Limb (tissue), 2 donors: ENCODE results near the gene CTNNBL1.
"Not testable (repeated sequence)": the region's sequence is repeated elsewhere in the genome, so short reads cannot be mapped to it uniquely, and the experiment has no call there.

Source experiments
- DNase-seq, 2 donors: peaks; one replicate each; pipeline ENCODE4 v3.0.0-alpha.2; 2016; ENCODE audit errors: extremely low spot score in 2 of 2

CTNNBL1 gene

DNA sequence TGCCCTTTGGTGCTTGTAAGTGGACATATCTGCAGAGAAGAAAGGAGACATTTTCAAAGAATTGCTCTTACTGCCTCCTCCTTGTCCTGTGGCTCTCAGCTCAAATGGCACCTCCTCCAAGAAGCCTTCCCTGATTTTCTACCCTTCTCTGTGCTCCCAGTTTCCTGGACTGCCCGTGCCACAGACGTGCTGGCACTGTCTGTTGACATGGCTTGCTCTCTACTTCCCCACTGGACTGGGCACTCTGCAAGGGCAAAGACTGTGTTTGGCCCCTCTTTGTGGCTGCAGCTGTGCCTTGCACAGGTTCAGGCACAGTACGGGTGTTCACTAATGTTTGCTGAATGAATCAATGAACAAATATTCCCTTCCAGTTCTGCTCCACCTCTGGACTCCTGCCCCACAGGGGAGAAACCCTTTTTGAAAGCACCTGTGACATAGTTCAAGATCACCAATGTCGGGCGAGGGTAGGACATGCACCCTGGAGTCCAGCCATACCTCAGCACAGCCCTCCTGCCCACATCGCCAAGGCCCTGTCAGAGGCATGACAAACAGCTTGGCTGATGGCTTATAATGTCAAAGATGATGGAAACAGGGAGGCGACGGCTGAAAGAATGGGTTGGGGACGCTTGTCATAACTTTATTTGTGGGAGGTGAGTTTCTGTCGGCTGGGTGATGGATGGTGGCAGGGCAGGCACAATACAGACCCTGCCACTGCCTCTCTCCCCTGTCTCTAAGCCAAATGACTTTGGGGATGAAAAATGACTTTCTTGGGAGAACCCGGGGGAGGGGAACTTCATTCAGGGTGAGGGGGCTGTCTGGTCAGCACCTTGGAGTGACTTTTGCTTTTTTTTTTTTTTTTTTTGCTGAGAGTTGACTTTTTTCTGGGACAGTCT lies 15.6 kb upstream of the CTNNBL1 start:
- no peak for DNase-seq

DNA sequence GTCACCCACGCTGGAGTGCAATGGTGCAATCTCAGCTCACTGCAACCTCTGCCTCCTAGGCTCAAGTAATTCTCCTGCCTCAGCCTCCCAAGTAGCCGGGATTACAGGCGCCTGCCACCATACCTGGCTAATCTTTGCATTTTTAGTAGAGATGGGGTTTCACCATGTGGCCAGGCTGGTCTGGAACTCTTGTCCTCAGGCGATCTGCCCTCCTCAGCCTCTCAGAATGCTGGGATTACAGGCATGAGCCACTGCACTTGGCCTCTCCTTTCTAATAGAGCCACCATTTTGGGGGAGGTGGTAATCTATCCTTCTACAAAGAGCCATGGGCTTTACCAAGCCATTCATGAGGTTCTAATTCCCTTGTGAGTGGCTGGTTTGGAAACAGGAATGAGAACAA lies 14.1 kb upstream of the CTNNBL1 start:
- not testable (repeated sequence) for DNase-seq

DNA sequence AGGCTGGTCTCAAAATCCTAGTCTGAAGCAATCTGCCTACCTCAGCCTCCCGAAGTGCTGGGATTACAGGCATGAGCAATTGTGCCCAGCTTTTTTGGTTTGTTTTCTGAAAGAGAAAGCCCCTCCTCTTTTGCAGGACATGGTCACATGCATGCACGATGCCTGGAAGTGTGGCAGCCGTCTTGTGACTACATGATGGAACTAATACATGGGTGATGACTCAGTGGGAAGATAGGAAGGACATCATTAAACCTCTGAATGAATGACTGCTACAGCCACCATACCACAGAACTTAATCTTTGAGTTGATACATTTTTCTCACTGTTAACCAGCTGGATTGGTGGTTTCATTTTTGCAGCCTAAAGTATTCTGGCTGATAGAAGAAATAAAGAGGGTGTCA lies 13.4 kb upstream of the CTNNBL1 start:
- DNase-seq, result no peak

DNA sequence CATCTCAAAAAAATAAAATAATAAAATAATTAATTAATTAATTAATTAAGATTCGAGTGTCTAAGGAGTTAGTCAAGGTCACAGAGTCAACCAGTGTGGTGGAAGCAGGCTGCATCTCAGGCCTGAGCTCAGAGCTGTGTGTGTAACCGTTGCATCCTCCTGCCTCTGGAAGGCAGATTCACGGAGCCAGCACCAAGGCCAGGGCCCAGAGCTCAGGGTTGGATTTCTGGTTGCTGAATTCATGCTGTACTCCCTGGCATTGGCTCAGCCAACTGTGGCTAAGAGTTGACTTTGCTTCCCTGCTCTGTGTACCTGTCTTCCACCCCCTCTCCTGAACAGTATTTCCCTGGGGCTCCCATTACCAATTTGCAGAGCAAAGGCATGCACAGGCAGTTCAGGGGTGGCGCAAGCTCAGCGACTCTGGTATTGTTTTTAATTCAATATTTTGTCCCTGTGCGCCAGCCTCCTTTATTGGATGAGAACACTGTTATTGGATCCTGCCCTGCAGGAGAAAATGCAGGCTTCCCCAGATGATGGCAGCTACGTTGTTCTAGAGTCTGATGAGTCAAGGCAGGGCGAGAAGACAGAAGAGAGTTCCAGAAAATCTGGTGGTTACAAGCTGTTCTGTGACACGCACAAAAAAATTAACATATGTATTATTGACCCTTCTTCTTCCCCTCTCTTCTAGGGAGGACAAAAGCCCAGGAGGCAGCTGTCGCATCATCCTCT lies 12.3 kb upstream of the CTNNBL1 start:
- no peak for DNase-seq

DNA sequence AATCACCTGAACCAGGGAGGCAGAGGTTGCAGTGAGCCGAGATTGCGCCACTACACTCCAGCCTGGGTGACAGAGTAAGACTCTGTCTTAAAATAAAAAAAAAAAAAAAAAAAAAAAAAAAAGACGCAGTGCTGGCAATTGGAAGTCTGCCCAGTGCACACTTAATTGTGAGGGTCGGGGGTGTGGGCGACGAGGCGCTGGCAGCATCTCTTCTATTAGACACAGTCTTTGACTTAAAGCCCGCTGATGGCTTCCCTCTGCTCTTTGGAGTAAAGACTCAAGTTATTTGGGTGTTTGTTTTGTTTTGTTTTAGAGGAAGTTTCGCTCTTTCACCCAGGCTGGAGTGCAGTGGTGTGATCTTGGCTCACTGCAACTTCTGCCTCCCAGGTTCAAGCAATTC lies 10.7 kb upstream of the CTNNBL1 start:
- not testable (repeated sequence) for DNase-seq

DNA sequence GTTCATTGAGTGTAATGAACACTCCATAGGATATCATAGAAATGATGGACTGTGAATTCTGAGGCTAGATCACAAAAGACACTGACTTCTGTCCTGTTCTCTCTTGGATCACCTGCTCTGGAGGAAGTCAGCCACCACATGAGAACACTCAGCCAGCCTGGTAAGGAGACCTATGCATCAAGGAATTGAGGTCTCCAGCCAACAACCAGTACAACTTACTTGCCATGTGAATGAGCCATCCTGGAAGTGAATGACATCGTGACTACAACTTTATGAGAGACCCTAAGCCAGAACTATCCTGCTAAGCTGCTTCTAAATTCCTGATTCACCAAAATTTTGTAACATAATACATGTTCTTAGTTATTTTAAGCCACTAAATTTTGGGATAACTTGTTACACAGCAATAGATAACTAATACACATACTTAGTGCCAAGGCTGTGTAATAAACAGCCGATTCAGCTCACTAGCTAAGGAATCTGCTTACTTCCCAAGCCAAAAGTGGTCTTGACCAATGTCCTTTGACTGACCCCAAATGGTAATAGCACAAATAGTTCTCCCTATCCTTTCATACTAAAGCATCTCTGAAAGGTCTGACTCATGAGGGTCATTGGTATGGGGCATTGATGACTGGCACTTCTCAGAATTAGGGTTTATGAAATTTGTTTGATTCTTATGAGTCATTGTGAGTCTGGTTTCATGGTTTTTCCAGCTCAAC lies 6.9 kb upstream of the CTNNBL1 start:
- no peak for DNase-seq

DNA sequence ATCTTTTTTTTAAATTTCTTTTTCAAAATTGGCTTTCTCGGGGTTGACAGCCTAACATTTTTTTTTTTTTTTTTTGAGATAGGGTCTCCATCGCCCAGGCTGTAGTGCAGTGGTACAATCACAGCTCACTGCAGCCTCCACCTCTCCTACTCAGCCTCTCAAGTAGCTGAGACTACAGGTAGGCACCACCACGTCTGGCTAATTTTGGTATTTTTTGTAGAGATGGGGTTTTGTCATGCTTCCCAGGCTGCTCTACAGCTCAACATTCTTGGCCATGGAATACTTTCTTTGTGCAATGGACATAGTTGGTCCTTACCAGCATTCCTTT lies 6.4 kb upstream of the CTNNBL1 start:
- DNase-seq, result no peak

DNA sequence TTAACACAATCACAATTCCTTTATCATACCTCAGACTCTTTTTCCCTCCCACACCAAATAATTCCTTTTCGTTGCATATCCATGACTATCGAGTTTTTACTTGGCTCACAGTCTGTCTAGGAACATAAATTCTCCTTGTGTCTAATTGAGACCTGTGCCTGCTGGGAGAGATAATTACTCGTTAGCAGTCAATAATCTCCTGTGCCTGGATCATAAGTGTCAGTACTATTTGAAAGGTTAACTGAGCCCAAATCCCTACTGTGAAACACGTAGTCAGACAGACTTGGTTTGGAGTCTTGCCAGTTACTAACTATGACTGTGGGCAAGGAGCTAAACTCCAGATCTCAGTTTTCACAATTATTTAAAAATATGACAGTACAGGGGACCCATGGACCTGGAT lies 5.7 kb upstream of the CTNNBL1 start:
- DNase-seq, result no peak

DNA sequence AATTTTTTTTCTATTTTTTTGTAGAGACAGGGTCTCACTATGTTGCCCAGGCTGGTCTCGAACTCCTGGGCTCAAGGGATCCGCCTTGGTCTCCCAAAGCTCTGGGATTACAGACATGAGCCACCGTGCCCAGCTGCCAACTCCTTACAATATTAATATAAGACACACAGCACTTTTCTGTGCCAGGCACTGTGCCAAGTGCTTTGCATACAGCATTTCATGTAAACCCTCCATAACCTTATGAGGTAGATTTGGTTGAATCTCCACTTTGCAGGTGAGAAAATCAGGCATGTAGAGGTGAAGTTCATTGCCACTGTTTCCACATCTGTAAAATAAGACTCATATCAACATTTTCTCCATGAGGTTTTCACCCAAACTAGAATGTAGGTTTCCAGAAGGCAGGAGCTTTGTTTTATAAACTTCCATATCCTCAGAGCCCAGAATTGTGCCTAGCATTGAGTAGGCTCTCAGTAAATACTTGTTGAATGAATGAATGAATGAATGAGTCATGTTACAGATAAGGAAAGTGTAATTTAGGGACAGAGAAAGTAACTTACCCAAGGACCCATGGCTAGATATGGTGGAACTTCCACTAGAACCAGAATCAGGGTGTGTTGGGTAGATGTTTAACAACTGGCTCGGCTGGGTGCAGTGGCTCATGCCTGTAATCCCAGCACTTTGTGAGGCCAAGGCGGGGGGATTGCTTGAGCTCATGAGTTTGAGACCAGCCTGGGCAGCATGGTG lies 3.0 kb upstream of the CTNNBL1 start:
- no peak for DNase-seq

DNA sequence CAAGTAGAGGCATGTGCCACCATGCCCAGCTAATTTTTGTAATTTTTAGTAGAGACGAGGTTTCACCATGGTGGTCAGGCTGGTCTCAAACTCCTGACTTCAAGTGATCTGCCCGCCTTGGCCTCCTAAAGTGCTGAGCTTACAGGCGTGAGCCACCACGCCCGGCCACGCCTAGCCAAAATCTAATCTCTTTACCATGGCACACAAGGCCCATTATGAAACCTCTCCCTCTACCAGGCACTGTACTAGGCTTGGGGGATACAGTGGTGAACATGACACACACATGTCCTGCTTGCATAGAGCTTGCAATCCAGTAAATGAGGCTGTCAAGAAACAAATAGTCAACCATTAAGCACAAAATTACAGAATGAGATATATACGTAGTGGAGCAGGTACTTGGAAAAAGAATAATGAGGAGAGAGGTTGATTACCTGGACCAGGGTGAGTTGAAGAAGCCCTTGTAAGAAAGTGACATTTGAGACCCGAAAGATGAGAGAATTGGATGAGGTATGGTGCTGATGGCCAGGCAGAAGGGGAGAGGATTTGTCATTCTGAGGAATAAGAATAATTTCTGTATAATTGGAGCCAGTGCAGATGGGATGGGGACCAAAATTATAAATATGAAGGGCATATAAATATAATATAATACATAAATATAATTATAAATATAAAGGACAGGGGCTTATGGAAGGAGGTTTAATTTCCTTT lies 1.2 kb upstream of the CTNNBL1 start:
- no peak for DNase-seq

DNA sequence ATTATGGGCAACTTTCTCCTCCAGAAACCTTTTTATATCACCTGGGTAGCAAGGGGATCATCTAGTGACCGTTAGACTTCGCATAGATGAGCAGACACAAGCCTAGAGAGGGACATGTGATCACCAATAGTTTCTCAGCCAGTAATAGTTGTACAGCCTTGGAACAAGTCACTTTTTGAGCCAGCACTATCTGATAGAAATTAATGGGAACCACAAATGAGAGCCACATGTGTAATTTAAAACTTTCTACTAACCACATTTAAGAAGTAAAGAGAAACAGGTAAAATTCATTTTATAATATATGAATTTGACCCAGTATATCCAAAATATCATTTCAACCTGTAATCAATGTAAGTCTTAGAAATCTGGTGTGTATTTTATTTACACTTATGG lies 592 bp upstream of the CTNNBL1 start:
- DNase-seq, result no peak

DNA sequence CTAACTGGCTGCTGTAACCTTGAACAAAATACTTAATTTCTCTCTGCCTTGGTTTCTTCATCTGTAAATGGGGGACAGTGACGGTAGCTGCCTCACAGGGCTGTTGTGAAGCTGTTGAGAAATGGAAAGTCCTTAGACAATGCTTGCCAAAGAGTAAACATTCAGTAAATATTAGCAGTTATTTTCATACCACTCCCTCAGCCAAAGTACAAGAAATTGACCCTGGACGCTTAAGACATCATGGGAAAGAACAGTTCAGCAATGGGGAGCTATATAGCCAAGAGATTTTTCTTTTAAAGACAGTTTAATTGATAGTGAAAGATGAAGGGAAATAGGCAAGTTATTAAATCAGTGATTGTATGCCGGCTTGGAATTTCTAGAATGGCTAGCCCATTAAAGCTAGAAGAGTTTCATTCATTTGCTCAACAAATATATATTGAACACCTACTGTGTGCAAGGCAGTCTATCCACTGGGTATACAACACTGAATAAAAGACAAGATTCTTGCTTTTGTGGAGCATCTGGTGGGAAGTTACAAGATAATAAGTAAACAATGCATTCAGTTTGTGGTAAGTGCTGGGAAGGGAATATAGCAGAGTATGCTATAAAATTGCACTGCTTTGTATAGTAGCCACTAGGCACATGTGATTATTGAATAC lies 2.0 kb downstream of the CTNNBL1 start:
- no peak for DNase-seq

DNA sequence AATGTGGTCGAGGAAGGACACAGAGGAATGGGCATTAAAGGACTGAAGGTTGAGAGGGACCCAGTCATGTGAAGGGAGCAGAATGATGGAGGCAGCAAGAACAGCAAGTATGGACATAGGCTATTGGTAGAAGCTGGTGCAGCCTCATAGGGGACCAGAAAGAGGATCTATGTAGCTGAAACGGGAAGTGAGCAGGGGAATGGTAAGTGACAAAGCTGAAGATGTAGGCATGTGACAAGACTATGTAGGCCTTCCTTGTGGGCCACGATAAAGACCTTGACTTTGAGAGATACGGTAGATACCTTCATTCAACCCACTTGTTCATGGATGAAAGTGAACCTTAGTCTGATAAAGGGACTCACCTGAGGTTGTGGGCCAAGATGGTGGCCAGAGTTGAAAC lies 3.5 kb downstream of the CTNNBL1 start:
- no peak for DNase-seq

DNA sequence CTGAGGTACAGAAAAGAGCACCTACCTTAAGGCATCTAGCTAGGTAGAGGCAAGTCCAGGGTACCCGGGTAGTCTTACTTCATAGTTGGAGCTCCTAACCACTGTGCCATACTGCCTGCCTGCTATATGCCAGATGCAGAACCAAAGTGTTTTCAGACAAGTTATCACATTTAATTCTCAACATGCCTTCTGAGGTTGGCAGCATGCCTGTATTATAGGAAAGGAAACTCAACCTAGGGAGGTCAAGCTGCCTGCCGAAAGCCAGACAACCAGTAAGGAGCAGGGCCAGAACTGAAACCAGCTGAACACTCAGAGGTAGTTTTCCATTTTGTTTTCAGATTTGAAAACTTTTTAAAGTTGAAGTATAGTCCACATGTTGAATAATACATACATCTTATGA lies 5.4 kb downstream of the CTNNBL1 start:
- DNase-seq, result no peak

DNA sequence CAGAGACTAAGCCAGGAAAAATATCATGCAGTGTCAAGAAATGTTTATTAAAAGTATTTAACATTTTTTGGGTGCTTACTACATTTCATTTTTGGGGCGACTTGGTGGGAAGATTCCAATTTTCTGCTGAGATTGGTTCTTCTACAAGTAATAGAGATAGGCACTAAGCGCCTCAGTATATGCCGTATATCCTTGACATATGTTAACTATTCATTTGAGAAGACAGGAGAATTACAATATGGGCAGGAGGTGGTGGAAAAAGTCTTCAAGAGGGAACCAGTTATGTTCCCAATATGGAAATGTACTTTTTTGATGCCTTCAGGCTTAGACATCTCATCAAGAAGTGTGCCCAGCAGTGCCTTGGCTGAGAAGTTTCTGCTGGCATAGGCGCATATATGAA lies 6.5 kb downstream of the CTNNBL1 start:
- no peak for DNase-seq

DNA sequence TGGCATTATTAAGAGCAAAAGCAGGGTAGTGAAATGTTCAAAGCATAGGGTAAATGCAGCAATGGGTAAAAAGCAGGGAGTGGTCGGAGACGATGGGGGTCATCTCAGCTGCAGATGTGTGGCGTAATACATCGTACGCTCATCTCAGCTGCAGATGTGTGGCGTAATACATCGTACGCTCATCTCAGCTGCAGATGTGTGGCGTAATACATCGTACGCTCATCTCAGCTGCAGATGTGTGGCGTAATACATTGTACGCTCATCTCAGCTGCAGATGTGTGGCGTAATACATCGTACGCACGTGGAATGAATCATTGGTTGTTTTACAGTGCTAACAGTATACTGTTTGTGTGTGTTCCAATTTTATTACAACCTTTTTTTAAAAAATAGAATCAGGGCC lies 7.8 kb downstream of the CTNNBL1 start:
- DNase-seq, result not testable (repeated sequence)

DNA sequence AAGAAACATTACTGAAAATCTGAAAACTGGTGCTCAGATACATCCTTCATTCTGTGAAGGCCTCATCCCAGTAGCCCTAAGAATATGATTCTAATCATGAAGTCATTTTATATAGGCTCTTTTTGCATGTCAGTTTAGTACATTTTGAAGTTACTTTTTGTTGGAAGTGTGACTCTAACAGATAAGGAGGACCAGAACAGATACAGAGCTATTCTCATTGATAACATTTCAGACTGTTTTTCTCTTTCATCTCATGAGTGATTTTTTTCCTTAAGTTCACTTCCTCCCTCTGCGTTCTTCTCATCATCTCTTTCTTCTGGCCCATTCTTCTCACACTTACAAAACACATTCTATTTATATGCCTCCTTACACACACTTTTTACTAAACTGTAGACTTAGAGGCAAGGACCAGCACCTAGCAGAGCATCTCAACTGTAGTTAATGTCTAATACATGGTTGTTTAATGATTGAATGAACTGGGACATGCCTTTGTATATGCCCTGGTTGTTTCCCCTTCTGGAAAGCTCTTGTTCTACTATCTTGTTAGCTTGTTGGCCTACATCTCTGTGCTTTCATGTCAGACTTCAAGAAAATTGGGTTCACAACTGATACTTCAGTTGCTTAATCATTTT lies 8.7 kb downstream of the CTNNBL1 start:
- DNase-seq, result no peak

DNA sequence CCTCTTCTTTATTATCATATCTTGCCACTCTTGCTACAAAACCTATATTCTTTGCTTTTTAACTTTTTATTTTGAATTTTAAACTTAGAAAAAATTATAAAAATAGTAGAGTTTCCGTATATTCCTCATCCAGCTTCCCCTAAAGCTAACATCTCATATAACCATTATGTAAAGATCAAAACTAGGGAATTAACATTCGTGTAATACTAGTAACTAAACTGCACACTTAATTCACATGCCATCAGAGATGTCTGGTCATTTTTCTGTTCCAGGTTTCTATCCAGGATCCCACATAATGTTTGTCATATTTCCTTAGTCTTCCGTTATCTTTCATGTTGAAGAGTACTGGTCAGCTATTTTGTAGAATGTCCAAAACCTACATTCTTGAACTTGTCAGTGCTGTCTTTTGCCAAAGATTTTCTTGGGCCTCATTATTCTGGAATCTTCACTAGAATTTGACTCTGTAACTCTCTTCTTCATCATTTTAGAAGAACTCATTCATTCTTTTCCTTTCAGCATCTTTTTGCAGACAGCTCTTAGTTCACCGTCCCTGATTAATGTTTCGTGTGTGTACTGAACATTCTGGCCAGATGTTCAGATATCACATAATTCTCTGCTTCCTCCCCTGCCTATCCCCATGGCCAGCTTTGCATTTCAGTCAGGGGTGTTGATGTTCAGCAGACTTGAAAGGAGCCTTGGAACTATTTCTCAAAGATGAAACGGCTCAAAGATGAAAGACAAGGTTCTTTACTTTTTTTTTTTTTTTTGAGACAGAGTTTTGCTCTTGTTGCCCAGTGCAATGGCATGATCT lies 9.4 kb downstream of the CTNNBL1 start:
- no peak for DNase-seq

DNA sequence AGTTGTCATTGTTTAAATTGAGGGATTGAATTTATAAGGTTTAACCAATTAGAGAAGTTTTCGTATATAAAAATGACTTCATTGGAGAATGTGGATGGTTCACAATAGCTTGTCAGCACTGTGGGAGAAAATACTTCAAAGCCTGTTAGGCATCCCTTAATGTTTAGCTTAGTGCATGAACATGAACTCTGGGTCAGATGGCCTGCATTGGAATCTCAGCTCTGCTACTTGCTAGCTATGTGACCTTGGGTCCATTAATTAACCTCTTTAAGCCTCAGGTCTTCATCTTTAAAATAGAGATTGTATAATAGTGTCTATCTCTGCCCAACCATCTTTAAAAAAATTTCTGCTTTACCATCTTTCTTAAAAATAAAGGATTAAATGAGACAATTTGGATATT lies 11.1 kb downstream of the CTNNBL1 start:
- no peak for DNase-seq
